PC-9 (cell line): ENCODE measurements around the gene MAPKBP1.

Experiments
- CTCF ChIP-seq: fragments of 200-600 bp; sonication (generic); conservative IDR thresholded peaks from 2 replicates; pipeline ENCODE4 v1.6.1; 2017; ENCODE audit warnings: mixed run types, antibody characterized with exemption, mild to moderate bottlenecking, moderate library complexity
- EZH2 ChIP-seq: fragments of 200-600 bp; sonication (generic); IDR thresholded peaks from 2 replicates; pipeline ENCODE4 v1.8.0; 2017; ENCODE audit warnings: antibody characterized with exemption, low read depth

- TF ChIP-seq CTCF (no peak), EZH2 (no peak)
Observed at GRCh38 chr15:41876689-41877088, 102.4 kb downstream of the MAPKBP1 start.
